Measurements from ENCODE around the gene SERPINB6.

DNA sequence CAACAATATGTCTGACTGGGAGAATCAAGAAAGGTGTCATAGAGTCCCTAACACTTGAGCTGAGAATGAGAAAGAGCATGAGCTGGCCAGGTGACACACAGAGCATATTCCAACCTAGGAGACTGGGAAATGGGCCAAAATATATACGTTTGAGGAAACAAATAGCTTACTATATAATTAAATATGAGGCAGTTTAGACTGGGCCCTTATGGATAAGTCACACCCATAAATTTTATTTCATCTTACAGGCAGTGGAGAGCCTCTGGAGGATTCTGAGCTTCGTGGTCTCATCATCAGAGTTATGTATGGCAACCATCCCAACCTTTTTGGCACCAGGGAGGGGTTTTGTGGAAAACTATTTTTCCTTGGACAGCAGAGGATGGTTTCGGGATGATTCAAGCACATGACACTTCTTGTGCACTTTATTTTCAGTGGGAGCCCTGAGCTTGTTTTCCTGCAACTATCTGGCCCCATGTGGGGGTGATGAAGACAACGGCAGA, 15.4 kb upstream of the SERPINB6 start:
- no peak for TF ChIP-seq POLR2AphosphoS5 (IDR thresholded peaks at IDR 0.05)
- TF ChIP-seq, protein P1, sequence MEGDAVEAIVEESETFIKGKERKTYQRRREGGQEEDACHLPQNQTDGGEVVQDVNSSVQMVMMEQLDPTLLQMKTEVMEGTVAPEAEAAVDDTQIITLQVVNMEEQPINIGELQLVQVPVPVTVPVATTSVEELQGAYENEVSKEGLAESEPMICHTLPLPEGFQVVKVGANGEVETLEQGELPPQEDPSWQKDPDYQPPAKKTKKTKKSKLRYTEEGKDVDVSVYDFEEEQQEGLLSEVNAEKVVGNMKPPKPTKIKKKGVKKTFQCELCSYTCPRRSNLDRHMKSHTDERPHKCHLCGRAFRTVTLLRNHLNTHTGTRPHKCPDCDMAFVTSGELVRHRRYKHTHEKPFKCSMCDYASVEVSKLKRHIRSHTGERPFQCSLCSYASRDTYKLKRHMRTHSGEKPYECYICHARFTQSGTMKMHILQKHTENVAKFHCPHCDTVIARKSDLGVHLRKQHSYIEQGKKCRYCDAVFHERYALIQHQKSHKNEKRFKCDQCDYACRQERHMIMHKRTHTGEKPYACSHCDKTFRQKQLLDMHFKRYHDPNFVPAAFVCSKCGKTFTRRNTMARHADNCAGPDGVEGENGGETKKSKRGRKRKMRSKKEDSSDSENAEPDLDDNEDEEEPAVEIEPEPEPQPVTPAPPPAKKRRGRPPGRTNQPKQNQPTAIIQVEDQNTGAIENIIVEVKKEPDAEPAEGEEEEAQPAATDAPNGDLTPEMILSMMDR (IDR thresholded peaks at IDR 0.05): no peak

Data from stomach (tissue), 4 donors.